Fibroblast of lung (primary cell): ENCODE results near the gene PRMT7.

Experiments used
- EZH2 ChIP-seq: IDR thresholded peaks from 2 replicates; pipeline ENCODE4 v1.5.1; 2012; ENCODE audit warnings: low read length, control low read depth, mild to moderate bottlenecking; ENCODE audit errors: missing control alignments
- TF ChIP-seq, protein P1 (sequence below), 2 donors: IDR thresholded peaks in 1 of 2; conservative IDR thresholded peaks in 1 of 2; 1 replicate in 1 of 2; 2 replicates in 1 of 2; pipeline ENCODE4 v1.5.1; 2011 to 2012; ENCODE audit warnings: low read length in 2 of 2, control low read depth in 1 of 2, inconsistent platforms in 1 of 2, low read depth in 1 of 2, mild to moderate bottlenecking in 1 of 2

DNA sequence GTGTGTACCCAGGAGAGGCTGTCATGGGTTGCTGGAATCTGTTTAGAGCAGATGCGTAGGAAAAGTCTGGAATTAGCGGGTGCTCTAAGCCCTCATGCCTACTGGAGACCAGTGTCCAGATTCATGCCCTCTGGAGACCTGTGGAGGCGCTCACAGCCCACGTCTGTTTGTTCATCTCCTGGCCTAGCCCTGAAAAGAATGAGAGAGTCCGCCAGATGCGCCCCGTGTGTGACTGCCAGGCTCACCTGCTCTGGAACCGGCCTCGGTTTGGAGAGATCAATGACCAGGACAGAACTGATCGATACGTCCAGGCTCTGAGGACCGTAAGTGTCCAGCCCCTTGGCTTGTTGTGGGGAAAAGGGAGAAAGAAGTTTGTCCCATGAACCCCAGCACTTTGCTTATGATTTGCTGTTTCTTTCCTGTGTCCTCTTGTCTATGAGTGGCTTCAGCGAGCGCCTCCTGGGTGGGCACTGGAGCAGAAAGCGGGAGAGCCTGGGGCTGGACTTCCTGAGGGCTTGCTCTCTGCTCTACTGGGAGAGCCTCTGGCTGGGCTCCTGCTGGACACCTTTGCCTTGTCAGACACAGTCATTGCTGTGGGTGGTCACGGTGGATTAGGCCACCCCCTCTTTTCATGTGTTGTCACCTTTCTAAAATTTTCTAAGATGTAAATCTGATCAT, 35.3 kb downstream of the PRMT7 start:
- TF ChIP-seq, protein P1, sequence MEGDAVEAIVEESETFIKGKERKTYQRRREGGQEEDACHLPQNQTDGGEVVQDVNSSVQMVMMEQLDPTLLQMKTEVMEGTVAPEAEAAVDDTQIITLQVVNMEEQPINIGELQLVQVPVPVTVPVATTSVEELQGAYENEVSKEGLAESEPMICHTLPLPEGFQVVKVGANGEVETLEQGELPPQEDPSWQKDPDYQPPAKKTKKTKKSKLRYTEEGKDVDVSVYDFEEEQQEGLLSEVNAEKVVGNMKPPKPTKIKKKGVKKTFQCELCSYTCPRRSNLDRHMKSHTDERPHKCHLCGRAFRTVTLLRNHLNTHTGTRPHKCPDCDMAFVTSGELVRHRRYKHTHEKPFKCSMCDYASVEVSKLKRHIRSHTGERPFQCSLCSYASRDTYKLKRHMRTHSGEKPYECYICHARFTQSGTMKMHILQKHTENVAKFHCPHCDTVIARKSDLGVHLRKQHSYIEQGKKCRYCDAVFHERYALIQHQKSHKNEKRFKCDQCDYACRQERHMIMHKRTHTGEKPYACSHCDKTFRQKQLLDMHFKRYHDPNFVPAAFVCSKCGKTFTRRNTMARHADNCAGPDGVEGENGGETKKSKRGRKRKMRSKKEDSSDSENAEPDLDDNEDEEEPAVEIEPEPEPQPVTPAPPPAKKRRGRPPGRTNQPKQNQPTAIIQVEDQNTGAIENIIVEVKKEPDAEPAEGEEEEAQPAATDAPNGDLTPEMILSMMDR (conservative IDR thresholded peaks at IDR 0.05 in 1 of 2, IDR thresholded peaks at IDR 0.05 in 1 of 2; ENCODE audit: low read depth in 1 of 2, low read length in 2 of 2), result no peak
- no peak for TF ChIP-seq EZH2
